Right lobe of liver (tissue), 6 donors: ENCODE results near the gene NRIP2. TPM values are rescaled to one million over a fixed set of nuclear protein-coding genes. Genes with fewer than 3 reads are reported as not detected.

ENCODE experiments used
- ATAC-seq, 4 donors: fragments of 200-7000 bp; cut with Tn5 transposase; one replicate each; pipeline ENCODE4 v1.9.1; 2020; ENCODE audit warnings: mild to moderate bottlenecking in 4 of 4, moderate library complexity in 4 of 4
- DNase-seq, 3 donors: peaks; one replicate each; pipeline ENCODE4 v3.0.0-alpha.2; 2020
- H3K27ac ChIP-seq, 3 donors: fragments of 200-600 bp; one replicate each; pipeline ENCODE4 v1.8.0; 2022
- H3K27me3 ChIP-seq, 2 donors: fragments of 200-600 bp; one replicate each; pipeline ENCODE4 v1.8.0; 2022
- H3K36me3 ChIP-seq, 4 donors: fragments of 200-600 bp; sonication (generic) in 1 of 4; one replicate each; pipeline versions ENCODE4 v1.5.1 to v1.8.0; 2017 to 2022; ENCODE audit warnings: control low read depth in 1 of 4
- H3K4me1 ChIP-seq, 4 donors: fragments of 200-600 bp; sonication (generic) in 1 of 4; one replicate each; pipeline versions ENCODE4 v1.5.1 to v1.8.0; 2017 to 2022; ENCODE audit warnings: control low read depth in 1 of 4
- H3K4me3 ChIP-seq, 3 donors: fragments of 200-600 bp; one replicate each; pipeline ENCODE4 v1.8.0; 2022
- H3K9me3 ChIP-seq, 4 donors: fragments of 200-600 bp; sonication (generic) in 1 of 4; one replicate each; pipeline versions ENCODE4 v1.5.1 to v1.8.0; 2017 to 2022; ENCODE audit warnings: control low read depth in 1 of 4
- CTCF ChIP-seq, 4 donors: fragments of 200-600 bp in 3 of 4; fragments of 450-650 bp in 1 of 4; IDR thresholded peaks; one replicate each; pipeline versions ENCODE4 v1.5.1 to v1.8.0; 2016 to 2022; ENCODE audit warnings: antibody characterized with exemption in 4 of 4, mild to moderate bottlenecking in 2 of 4
- POLR2A ChIP-seq: fragments of 450-650 bp; IDR thresholded peaks from one replicate; pipeline ENCODE4 v1.6.1; 2017; ENCODE audit warnings: antibody characterized with exemption, mild to moderate bottlenecking
- WGBS: methylation state at CpG from one replicate; pipeline ENCODE4 v1.1.6; 2018; ENCODE audit warnings: low coverage, low lambda C conversion rate; ENCODE audit not compliant: insufficient coverage; ENCODE audit errors: missing lambda C conversion rate; 5-methylcytosine and 5-hydroxymethylcytosine counted together
- intact Hi-C, 2 donors: fragments of 100-400 bp; cut with DNase I; formaldehyde crosslinking; loops; one replicate each; pipeline versions ENCODE4 v1.11.2 to v1.14.1; 2022
- total RNA-seq, 6 experiments: library from RNA; depleted of rRNA in 2 of 6; stranded (reverse); fragments of >200 nt in 2 of 6; fragmentation: NEBNext Ultra II Directional in 3 of 6; extraction: Animal tissue kit (Norgen Biotek cat#: 25700) in 3 of 6; gene quantifications; one replicate each; pipeline versions ENCODE4 v1.1.0 to v1.2.4, GENCODE V29; 2016 to 2023
- donor health status: DM: no; HTN: yes; CAD: no.
- donor health status: DM: no; HTN: no; CAD: no.
- donor health status: DM: no; HTN: no; CAD: no.
- donor health status: DM: no; HTN: yes; CAD: no.
- donor health status: DM: no; HTN: yes; CAD: no.

The NRIP2 gene
- total RNA-seq, 6 experiments from 2014 or later, result 0.12 to 0.29 (median 0.20) TPM

GRCh38 chr12:2857021-2857431, 22.2 kb upstream of the NRIP2 start, which contains the start of gene TEX52:
TEX52 (minus strand) TSS chr12:2857039; CDS start chr12:2857026, 13 bp downstream.
- no peak within 1 kb of the TSS for H3K4me3 ChIP-seq
- H3K36me3 ChIP-seq, result no peaks in the 10 kb centered on the region
- H3K9me3 ChIP-seq, result no peaks in the 10 kb centered on the region
- intact Hi-C loops, result loop anchor here in 1 of 2 donors (10.0 kb wide), 1 partner anchor 88 kb away; no protein-coding TSS in a partner anchor
- WGBS, result 100% methylated on average over 1 of the region's 3 CpGs
- DNase-seq (no peak), ATAC-seq (no peak)
- H3K27me3 ChIP-seq, result no peaks in the 10 kb centered on the region
- TF ChIP-seq CTCF (IDR thresholded peaks at IDR 0.05), result no peak
- no peak for TF ChIP-seq POLR2A
- no peak within 1 kb of the TSS for H3K27ac ChIP-seq
- H3K4me1 ChIP-seq, result no peaks in the 10 kb centered on the region

DNA sequence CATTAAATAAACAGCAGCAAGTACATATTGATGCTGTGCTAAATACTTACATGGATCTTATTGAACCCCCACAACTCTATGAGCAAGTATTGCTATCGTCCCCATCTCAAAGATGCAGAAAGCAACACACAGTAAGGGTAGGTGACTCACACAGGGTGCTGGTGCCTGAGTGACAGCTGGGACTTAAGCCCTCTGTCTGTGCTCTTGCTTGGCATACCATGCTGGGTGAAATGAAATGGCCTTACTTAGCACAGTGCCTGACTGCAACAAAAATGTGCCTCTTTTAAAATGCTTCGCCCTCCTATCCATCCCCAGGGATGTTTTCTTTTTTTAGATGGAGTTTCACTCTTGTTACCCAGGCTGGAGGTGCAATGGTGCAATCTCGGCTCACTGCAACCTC, 21.2 kb upstream of the NRIP2 start:
- H3K27ac ChIP-seq, result no peak overlapping the region
- TF ChIP-seq POLR2A, result no peak
- no peak for TF ChIP-seq CTCF (IDR thresholded peaks at IDR 0.05)
- ATAC-seq, result no peak
- intact Hi-C loops, result loop anchor here in 1 of 2 donors (10.0 kb wide), 1 partner anchor 89 kb away; no protein-coding TSS in a partner anchor
- H3K27me3 ChIP-seq, result no peaks in the 10 kb centered on the region
- WGBS, result 94% methylated on average over 2 of the region's 3 CpGs
- H3K4me1 ChIP-seq, result no peaks in the 10 kb centered on the region
- no peaks in the 10 kb centered on the region for H3K9me3 ChIP-seq
- no peak for DNase-seq
- no peak overlapping the region for H3K4me3 ChIP-seq
- no peaks in the 10 kb centered on the region for H3K36me3 ChIP-seq

GRCh38 chr12:2855546-2855945, 20.7 kb upstream of the NRIP2 start:
- H3K36me3 ChIP-seq, result no peaks in the 10 kb centered on the region
- TF ChIP-seq POLR2A, result no peak
- TF ChIP-seq CTCF (IDR thresholded peaks at IDR 0.05), result no peak
- H3K4me3 ChIP-seq, result no peak overlapping the region
- intact Hi-C loops, result loop anchor here in 1 of 2 donors (10.0 kb wide), 1 partner anchor 89 kb away; no protein-coding TSS in a partner anchor
- H3K27me3 ChIP-seq, result no peaks in the 10 kb centered on the region
- no peaks in the 10 kb centered on the region for H3K9me3 ChIP-seq
- ATAC-seq (no peak), DNase-seq (no peak)
- H3K4me1 ChIP-seq, result no peaks in the 10 kb centered on the region
- 78% methylated on average over 5 of the region's 7 CpGs for WGBS
- no peak overlapping the region for H3K27ac ChIP-seq

DNA sequence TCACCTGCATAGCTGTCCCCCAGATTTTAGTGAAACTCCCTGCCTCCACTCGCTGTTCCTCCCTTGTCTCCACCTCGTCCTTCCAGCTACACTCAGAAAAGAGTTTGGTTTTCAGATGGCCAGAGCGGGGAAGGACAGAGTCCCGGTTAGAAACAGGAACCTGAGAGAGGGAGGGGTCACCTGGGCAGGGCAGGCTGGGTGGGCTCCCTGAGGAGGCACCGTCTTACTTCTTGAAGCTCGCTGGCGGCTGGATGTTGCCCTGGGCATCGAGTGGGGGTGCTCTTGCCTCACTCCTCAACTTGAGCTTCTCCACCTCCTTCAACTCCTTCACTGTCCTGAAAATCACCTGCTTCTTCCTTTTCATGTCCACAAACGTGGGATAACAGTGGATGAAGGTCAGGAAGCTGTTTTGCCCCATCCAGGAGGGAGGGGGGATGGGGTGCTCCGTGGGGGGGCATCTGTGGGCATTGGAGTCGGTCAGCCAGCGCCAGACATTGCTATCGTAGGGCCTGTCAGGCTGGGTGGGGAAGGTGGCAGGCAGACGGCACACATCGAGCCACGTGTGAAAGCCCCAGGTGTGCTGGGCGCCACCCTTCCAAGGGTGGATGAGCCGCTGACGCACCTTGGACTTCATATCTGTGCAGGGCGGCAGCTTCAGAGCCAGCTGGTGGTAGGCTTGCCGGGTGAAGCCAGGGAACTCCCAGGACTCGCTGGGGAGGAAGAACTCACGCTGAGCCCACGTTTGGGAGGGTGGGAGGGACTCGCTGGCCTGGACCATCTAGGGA, 20.0 kb upstream of the NRIP2 start:
- TF ChIP-seq POLR2A, result no peak
- TF ChIP-seq CTCF (IDR thresholded peaks at IDR 0.05), result no peak
- DNase-seq (no peak), ATAC-seq (no peak)
- Histone ChIP-seq H3K27ac (no peak overlapping the region), H3K4me3 (no peak overlapping the region), H3K4me1 (peaks cover 0 to 3% (median 0%) of the 10 kb centered on the region in 4 donors), H3K36me3 (no peaks in the 10 kb centered on the region), H3K27me3 (no peaks in the 10 kb centered on the region), H3K9me3 (no peaks in the 10 kb centered on the region)
- 92% methylated on average over 2 of the region's 25 CpGs for WGBS
- intact Hi-C loops, result loop anchor here in 1 of 2 donors (10.0 kb wide), 1 partner anchor 90 kb away; no protein-coding TSS in a partner anchor
